ENCODE results near the gene SIX5.

SIX5 gene

DNA sequence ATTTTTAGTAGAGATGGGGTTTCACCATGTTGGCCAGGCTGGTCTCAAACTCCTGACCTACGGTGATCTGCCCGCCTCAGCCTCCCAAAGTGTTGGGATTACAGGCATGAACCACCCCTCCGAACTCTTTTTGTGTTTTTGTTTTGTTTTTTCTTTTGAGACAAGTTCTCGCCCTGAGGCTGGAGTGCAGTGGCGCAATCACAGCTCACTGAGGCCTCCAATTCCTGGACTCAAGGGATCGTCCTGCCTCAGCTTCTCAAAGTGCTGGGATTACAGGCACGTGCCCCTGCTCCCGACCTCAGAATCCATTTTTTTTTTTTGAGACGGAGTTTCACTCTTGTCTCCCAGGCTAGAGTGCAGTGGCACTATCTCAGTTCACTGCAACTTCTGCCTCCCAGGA lies 11.4 kb downstream of the SIX5 start:
- Histone ChIP-seq H4K20me1 (ENCODE audit: insufficient read depth, low read length) (no peaks in the 10 kb centered on the region), H3K4me1 (ENCODE audit: low read length) (no peaks in the 10 kb centered on the region), H3K9ac (ENCODE audit: low read length) (no peak overlapping the region), H3K9me3 (replicated peaks; ENCODE audit: insufficient read depth, low read length) (no peaks in the 10 kb centered on the region), H3K79me2 (ENCODE audit: low read length) (no peaks in the 10 kb centered on the region), H3K27me3 (replicated peaks; ENCODE audit: insufficient read depth, low read length) (peaks cover 12% of the 10 kb centered on the region; the same call in 1 of the 2 replicates), H3F3A (ENCODE audit: insufficient read depth, low read length) (no peaks in the 10 kb centered on the region), H3K4me3 (ENCODE audit: low read length) (no peak overlapping the region), H2AFZ (ENCODE audit: low read length) (no peak overlapping the region), H3K27ac (ENCODE audit: low read length) (no peak overlapping the region), H3K9me2 (replicated peaks; ENCODE audit: insufficient read depth, low read length) (no peaks in the 10 kb centered on the region), H3K36me3 (replicated peaks; ENCODE audit: insufficient read depth, low read length) (no peaks in the 10 kb centered on the region), H3K4me2 (ENCODE audit: low read depth, low read length) (no peak overlapping the region)
- no peak for DNase-seq
- TF ChIP-seq, protein P1, sequence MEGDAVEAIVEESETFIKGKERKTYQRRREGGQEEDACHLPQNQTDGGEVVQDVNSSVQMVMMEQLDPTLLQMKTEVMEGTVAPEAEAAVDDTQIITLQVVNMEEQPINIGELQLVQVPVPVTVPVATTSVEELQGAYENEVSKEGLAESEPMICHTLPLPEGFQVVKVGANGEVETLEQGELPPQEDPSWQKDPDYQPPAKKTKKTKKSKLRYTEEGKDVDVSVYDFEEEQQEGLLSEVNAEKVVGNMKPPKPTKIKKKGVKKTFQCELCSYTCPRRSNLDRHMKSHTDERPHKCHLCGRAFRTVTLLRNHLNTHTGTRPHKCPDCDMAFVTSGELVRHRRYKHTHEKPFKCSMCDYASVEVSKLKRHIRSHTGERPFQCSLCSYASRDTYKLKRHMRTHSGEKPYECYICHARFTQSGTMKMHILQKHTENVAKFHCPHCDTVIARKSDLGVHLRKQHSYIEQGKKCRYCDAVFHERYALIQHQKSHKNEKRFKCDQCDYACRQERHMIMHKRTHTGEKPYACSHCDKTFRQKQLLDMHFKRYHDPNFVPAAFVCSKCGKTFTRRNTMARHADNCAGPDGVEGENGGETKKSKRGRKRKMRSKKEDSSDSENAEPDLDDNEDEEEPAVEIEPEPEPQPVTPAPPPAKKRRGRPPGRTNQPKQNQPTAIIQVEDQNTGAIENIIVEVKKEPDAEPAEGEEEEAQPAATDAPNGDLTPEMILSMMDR (IDR thresholded peaks at IDR 0.05; ENCODE audit: low read length) = no peak
- no peak for TF ChIP-seq EZH2 (optimal IDR thresholded peaks at IDR 0.05; ENCODE audit: low read depth, low read length)

DNA sequence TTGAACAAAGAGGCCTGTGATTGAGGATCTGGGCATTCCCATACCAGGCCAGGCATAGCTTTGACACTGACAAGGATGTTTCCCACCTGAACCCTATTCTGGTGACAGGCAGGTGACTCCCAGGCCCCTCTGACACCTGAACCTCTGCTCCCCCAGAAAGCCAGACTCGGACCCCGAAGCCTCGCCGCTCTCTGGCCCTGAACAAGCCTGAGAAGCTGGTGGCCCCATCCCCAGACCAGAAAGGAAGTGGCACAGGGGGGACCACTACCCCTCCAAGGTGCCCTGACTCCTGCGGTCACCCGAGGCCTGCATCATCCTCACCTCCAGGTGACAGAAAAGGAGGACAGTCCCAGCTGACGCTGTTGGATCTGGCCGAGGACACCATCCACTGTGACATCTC lies 14.7 kb downstream of the SIX5 start:
- no peak overlapping the region for H2AFZ ChIP-seq (ENCODE audit: low read length)
- H3K36me3 ChIP-seq (replicated peaks; ENCODE audit: insufficient read depth, low read length) = no peaks in the 10 kb centered on the region
- H3F3A ChIP-seq (ENCODE audit: insufficient read depth, low read length) = no peaks in the 10 kb centered on the region
- H3K4me3 ChIP-seq (ENCODE audit: low read length) = no peak overlapping the region
- no peaks in the 10 kb centered on the region for H3K27me3 ChIP-seq (replicated peaks; ENCODE audit: insufficient read depth, low read length)
- no peaks in the 10 kb centered on the region for H3K79me2 ChIP-seq (ENCODE audit: low read length)
- H3K4me2 ChIP-seq (ENCODE audit: low read depth, low read length) = no peak overlapping the region
- H3K9me3 ChIP-seq (replicated peaks; ENCODE audit: insufficient read depth, low read length) = no peaks in the 10 kb centered on the region
- H3K9ac ChIP-seq (ENCODE audit: low read length) = no peak overlapping the region
- H3K27ac ChIP-seq (ENCODE audit: low read length) = no peak overlapping the region
- TF ChIP-seq EZH2phosphoT487 (IDR thresholded peaks at IDR 0.05; ENCODE audit: low read length) = no peak
- TF ChIP-seq, protein P1 (IDR thresholded peaks at IDR 0.05; ENCODE audit: low read length) = no peak
- TF ChIP-seq EZH2 (optimal IDR thresholded peaks at IDR 0.05; ENCODE audit: low read depth, low read length) = no peak
- no peaks in the 10 kb centered on the region for H3K9me2 ChIP-seq (replicated peaks; ENCODE audit: insufficient read depth, low read length)
- H4K20me1 ChIP-seq (ENCODE audit: insufficient read depth, low read length) = no peaks in the 10 kb centered on the region
- no peak for DNase-seq
- H3K4me1 ChIP-seq (ENCODE audit: low read length) = no peaks in the 10 kb centered on the region

DNA sequence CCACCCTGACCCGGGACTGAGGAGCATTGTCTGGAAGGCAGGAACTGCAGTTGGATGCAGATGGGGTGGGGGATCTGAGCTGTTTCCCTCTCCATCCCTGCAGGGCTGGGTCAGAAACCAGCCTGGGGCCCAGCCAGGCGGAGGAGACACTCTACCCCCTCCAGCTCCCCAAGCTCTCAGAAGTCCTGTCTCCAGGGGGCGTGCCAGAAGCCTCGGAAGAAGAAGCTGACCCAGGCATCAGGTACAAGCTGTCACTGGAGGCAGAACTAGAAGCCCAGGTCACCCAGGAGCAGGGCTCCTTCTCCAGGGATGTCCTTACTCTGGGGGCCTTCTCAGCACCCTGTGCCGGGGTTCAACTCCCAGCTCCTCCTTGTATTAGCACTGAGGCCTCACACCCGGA lies 15.5 kb downstream of the SIX5 start:
- H3K9me3 ChIP-seq (replicated peaks; ENCODE audit: insufficient read depth, low read length) = no peaks in the 10 kb centered on the region
- H3K27ac ChIP-seq (ENCODE audit: low read length) = no peak overlapping the region
- H3K4me2 ChIP-seq (ENCODE audit: low read depth, low read length) = no peak overlapping the region
- H2AFZ ChIP-seq (ENCODE audit: low read length) = no peak overlapping the region
- no peak for TF ChIP-seq EZH2phosphoT487 (IDR thresholded peaks at IDR 0.05; ENCODE audit: low read length)
- no peak for TF ChIP-seq EZH2 (optimal IDR thresholded peaks at IDR 0.05; ENCODE audit: low read depth, low read length)
- TF ChIP-seq, protein P1 (IDR thresholded peaks at IDR 0.05; ENCODE audit: low read length) = no peak
- no peak overlapping the region for H3K9ac ChIP-seq (ENCODE audit: low read length)
- H3K4me1 ChIP-seq (ENCODE audit: low read length) = no peaks in the 10 kb centered on the region
- DNase-seq = no peak
- H3K79me2 ChIP-seq (ENCODE audit: low read length) = no peaks in the 10 kb centered on the region
- H3K4me3 ChIP-seq (ENCODE audit: low read length) = no peak overlapping the region
- H3K36me3 ChIP-seq (replicated peaks; ENCODE audit: insufficient read depth, low read length) = no peaks in the 10 kb centered on the region
- no peaks in the 10 kb centered on the region for H4K20me1 ChIP-seq (ENCODE audit: insufficient read depth, low read length)
- H3K9me2 ChIP-seq (replicated peaks; ENCODE audit: insufficient read depth, low read length) = no peaks in the 10 kb centered on the region
- no peaks in the 10 kb centered on the region for H3F3A ChIP-seq (ENCODE audit: insufficient read depth, low read length)
- no peaks in the 10 kb centered on the region for H3K27me3 ChIP-seq (replicated peaks; ENCODE audit: insufficient read depth, low read length)

Data from MM.1S (cell line).